ENCODE data around the gene KHDC1.
"Not testable (repeated sequence)": the region's sequence is repeated elsewhere in the genome, so short reads cannot be mapped to it uniquely, and the experiment has no call there.

The KHDC1 gene

GRCh38 chr6:73248192-73248903, 14.6 kb downstream of the KHDC1 start:
- no peak for DNase-seq (ENCODE audit: low spot score)

DNA sequence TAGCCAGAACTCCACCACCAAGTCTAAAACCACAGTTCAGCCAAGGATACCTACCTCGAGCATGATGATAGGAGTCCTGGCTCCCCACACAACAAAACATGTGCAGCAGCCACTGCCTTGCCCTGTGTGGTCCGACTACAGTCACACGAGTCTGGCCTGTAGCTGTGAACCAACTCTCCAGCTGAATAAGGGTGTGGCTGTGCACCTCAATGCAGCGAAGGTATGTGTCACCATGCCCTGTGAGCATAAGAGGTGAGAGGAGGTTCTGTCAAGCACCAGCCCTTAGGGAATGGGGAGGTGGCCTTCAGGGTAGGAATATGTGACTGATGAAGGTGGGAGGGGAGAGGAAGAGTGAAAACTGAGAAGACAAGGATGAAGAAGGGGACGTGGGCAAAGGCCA, 21.0 kb downstream of the KHDC1 start:
- DNase-seq (ENCODE audit: low spot score): no peak

GRCh38 chr6:73240730-73241129, 22.3 kb downstream of the KHDC1 start:
- DNase-seq (ENCODE audit: low spot score): no peak

- peak; percentile 70 for DNase-seq (ENCODE audit: low spot score)
These were observed 26.7 kb downstream of the KHDC1 start for GRCh38 chr6:73236144-73236750.

DNA sequence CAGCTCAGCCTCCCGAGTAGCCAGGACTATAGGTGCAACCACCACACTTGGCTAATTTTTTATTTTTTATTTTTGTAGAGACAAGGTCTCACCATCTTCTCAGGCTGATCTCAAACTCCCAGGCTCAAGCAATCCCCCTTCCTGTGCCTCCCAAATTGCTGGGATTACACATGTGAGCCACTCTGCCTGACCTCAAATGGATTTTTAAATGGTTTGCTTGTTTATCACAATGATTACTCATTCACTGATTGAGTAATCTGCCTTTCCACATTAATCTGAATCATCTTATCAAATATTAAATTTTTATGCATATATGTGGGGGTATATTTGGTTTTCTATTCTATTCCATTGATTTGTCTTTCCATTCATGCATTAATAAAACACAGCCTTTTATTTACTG, 28.3 kb downstream of the KHDC1 start:
- DNase-seq (ENCODE audit: low spot score): peak; percentile 53

GRCh38 chr6:73233971-73234370, 29.0 kb downstream of the KHDC1 start:
- DNase-seq (ENCODE audit: low spot score): not testable (repeated sequence)

DNA sequence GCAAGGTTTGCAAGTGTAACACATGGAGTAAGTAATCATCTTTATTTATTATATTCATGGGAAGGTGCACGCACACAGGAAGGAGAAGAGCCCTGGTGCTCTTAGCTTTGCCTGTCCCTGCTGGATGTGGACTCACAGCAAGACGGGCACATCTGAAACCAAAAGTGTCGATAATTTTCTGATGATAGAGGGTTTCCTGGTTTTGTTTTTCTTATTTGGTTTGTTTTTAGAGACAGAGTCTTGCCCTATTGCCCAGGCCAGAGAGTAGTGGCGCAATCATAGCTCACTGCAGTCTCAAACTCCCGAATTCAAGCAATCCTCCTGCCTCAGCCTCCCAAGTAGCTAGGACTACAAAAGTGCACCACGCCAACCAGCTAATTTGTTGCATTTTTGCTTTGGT, 29.9 kb downstream of the KHDC1 start:
- no peak for DNase-seq (ENCODE audit: low spot score)

DNA sequence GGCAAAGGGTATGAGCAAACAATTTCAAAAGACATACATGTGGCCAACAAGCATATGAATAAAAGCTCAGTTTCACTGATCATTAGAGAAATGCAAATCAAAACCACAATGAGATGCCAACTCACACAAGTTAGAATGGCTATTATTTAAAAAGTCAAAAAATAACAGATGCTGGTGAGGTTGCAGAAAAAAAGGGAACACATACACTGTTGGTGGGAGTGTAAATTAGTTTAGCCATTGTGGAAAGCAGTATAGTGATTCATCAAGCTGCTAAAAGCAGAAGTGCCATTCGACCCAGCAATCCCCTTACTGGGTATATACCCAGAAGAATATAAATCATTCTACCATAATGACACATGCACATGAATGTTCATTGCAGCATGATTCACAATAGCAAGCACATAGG, 31.0 kb downstream of the KHDC1 start:
- no peak for DNase-seq (ENCODE audit: low spot score)

- no peak for DNase-seq (ENCODE audit: low spot score)
These were observed 35.3 kb downstream of the KHDC1 start for GRCh38 chr6:73227606-73228255.

GRCh38 chr6:73225396-73225795, 37.6 kb downstream of the KHDC1 start, which contains the start of gene KHDC1L:
Gene KHDC1L (minus strand): TSS chr6:73225496. CDS start chr6:73225408, 88 bp downstream.
- DNase-seq (ENCODE audit: low spot score): no peak

DNA sequence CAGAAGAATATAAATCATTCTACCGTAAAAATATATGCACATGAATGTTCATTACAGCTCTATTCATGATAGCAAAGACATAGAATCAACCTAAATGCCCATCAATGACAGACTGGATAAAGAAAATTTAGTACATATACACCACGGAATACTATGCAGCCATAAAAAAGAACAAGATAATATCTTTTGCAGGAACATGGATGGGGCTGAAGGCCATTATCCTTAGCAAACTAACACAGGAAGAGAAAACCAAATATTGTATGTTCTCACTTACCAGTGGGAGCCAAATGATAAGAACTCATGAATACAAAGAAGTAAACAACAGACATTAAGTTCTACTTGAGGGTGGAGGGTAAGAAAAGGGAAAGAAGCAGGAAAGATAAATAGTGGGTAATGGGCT, 46.1 kb downstream of the KHDC1 start:
- DNase-seq (ENCODE audit: low spot score): no peak

- DNase-seq (ENCODE audit: low spot score): no peak
These were observed 53.9 kb downstream of the KHDC1 start for GRCh38 chr6:73209117-73209516.

DNA sequence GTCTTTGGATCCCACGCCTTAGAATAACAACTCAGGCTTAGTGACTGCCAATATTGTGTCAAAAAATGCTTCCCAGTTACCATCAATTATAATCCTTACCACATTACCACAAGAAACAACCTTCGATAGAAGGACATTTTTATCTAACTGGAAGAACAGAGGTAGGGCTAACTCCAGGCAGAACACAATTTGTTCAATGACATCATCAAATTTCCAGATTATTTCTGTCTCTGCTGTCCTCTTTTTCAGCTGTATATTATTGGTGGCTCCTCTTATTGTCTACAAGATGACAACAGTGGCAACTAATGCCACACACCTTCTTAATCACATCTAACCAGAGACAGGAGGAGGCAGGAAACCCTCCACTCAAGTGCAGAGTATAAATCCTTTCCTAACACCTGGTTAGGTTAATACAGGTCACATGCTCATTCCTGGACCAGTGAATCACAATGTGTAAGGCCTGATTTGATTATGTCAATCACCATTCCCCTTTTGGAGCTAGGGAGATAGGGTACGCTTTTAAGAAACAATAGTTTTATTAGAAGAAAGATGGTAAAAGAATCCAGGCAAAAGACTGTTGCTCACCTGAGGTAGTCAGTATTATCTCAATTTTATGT, 55.7 kb downstream of the KHDC1 start:
- no peak for DNase-seq (ENCODE audit: low spot score)

DNA sequence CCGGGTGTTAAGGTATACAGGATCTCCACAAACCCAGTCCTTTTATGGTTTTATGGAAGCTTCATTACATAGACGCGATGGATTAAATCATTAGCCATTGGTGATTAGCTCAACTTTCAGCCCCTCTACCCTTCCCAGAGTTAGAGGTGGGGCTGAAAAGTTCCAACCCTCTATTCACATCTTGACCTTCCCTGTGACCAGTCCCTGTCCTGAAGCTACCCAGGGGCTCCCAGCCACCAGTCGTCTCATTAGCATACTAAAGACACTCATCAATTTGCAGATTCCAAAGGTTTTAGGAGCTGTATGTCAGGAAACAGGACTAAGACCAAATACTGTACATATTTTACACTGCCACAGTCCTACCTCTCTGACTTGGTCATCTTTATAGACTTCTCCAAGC, 58.7 kb downstream of the KHDC1 start:
- DNase-seq (ENCODE audit: low spot score): no peak

DNA sequence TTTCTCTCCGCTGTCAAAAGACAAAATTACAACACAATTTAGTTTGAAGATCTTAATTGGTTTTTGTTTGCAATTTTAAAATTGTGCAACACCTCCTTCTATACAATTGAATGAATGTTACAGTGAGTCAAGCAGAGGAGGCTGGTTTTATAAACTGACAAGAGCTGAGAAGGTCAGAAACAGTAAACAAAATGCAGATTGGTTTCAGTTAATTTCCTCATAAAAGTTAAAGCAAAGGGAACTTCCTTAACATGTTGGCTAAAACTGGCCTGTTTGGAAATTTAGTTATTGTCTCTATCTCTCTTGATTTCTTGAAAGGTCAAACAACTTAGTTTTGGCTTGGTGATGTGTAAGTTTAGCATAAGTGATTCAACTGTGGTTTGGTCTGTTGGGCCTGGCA, 59.9 kb downstream of the KHDC1 start:
- DNase-seq (ENCODE audit: low spot score): no peak

DNA sequence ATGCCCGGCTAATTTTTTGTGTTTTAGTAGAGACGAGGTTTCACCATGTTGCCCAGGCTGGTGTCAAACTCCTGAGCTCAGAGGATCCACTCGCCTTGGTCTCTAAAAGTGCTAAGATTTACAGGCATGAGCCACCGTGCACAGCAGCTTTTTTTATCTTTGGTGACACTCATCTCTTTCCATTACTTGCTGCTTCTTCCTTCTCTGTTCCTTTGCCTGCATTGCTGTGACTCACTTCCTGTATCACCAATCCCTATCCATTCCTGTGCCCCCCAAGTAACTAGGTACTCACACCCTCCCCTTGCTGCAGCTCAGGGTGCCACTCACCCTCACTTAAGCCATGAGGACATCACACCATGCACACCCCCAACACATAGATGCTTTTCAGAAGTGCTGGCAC, 62.3 kb downstream of the KHDC1 start:
- peak; percentile 4 for DNase-seq (ENCODE audit: low spot score)

DNA sequence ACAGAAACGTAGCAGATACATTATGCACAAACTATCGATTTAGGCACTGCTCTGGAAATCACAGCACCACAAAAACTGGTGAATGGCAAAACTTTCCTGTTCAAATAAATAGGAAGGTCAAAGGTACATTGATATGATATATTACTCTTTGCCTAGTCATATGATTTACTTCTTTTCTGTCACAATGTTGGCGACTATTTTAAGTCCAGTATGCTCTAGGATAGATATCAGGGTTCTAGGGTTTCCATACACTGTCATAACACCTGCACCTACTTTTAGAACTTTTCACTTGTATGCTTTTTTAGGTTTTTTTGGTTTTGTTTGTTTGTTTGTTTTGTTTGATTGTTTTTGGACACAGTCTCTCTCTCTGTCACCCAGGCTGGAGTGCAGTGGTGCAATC, 62.7 kb downstream of the KHDC1 start:
- no peak for DNase-seq (ENCODE audit: low spot score)

- no peak for DNase-seq (ENCODE audit: low spot score)
These were observed 68.3 kb downstream of the KHDC1 start for GRCh38 chr6:73194744-73195143.

DNA sequence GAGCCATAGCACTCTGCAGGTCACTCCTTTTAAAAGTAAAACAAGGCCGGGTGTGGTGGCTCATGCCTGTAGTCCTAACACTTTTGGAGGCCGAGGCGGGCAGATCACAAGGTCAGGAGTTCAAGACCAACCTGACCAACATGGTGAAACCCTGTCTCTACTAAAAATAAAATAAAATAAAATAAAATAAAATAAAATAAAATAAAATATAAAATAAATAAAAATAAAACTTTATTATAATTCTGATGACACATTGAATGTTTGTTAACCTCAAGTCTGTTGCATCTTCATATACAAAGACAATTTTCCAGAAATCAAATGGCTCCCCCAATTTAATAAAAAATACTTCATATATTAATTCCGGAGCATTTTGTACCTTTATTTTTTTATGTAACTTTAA, 69.7 kb downstream of the KHDC1 start:
- DNase-seq (ENCODE audit: low spot score): not testable (repeated sequence)

All from RKO (cell line).